PC-3 (cell line): ENCODE measurements around the gene NGDN. TPM values are rescaled to one million over a fixed set of nuclear protein-coding genes. Genes with fewer than 3 reads are reported as not detected.

Experiments
- ATAC-seq: fragments of 200-7000 bp; cut with Tn5 transposase; 2 replicates; pipeline ENCODE4 v1.9.1; 2020; ENCODE audit warnings: mild to moderate bottlenecking, moderate library complexity
- BruUV-seq: library from RNA; stranded (reverse); fragments of 400-500 nt; replicated peaks from 2 replicates; lab custom pipeline; 2021; lab: Mats Ljungman, UMichigan
- CTCF ChIA-PET: fragments of 300-600 bp; sonication (Branson Sonifier 250); formaldehyde crosslinking; loops from one replicate; lab custom pipeline; 2022; ENCODE audit warnings: antibody characterized with exemption; lab: Charles Lee
- POLR2A ChIA-PET: fragments of 300-600 bp; sonication (Branson Sonifier 250); formaldehyde crosslinking; loops from one replicate; lab custom pipeline; 2022; ENCODE audit warnings: antibody characterized with exemption; ENCODE audit not compliant: unreplicated experiment; lab: Charles Lee
- DNase-seq: peaks from one replicate; pipeline ENCODE4 v3.0.0-alpha.2; 2015
- H2AFZ ChIP-seq: fragments of 300-600 bp; sonication (generic); 2 replicates; pipeline ENCODE4 v1.6.0; 2016; ENCODE audit warnings: antibody characterized with exemption, low read length
- H3F3A ChIP-seq: fragments of 300-600 bp; sonication (generic); one replicate; pipeline ENCODE4 v1.6.0; 2017; ENCODE audit warnings: antibody characterized with exemption, low read length, control low read depth, mild to moderate bottlenecking; ENCODE audit not compliant: unreplicated experiment
- H3K27ac ChIP-seq: fragments of 300-600 bp; sonication (generic); 2 replicates; pipeline ENCODE4 v1.5.1; 2016; ENCODE audit warnings: mild to moderate bottlenecking, low read length
- H3K27me3 ChIP-seq: fragments of 300-600 bp; sonication (generic); 2 replicates; pipeline ENCODE4 v1.6.1; 2016; ENCODE audit warnings: low read length, mixed read lengths
- H3K36me3 ChIP-seq: fragments of 300-600 bp; sonication (generic); 2 replicates; pipeline ENCODE4 v1.6.1; 2016; ENCODE audit warnings: low read depth, mixed run types, low read length, mixed read lengths
- H3K4me1 ChIP-seq: fragments of 300-600 bp; sonication (generic); 2 replicates; pipeline ENCODE4 v1.5.1; 2016; ENCODE audit warnings: low read length; ENCODE audit not compliant: insufficient read depth
- H3K4me2 ChIP-seq: fragments of 300-600 bp; sonication (generic); 2 replicates; pipeline ENCODE4 v1.6.0; 2016; ENCODE audit warnings: low read length
- H3K4me3 ChIP-seq: fragments of 300-600 bp; sonication (generic); 2 replicates; pipeline ENCODE4 v1.5.1; 2016; ENCODE audit warnings: mild to moderate bottlenecking, low read length, mixed read lengths
- H3K79me2 ChIP-seq: fragments of 300-600 bp; sonication (generic); 2 replicates; pipeline ENCODE4 v1.6.1; 2017; ENCODE audit warnings: low read length, mixed read lengths
- H3K9ac ChIP-seq: fragments of 300-600 bp; sonication (generic); 2 replicates; pipeline ENCODE4 v1.6.0; 2016; ENCODE audit warnings: mild to moderate bottlenecking, low read length
- H3K9me2 ChIP-seq: fragments of 300-600 bp; sonication (generic); replicated peaks from 2 replicates; pipeline ENCODE4 v1.6.1; 2016; ENCODE audit warnings: mixed run types, low read length, mixed read lengths
- H3K9me3 ChIP-seq: fragments of 300-600 bp; sonication (generic); 2 replicates; pipeline ENCODE4 v1.6.1; 2016; ENCODE audit warnings: low read length, mixed read lengths
- H4K20me1 ChIP-seq: fragments of 300-600 bp; sonication (generic); 2 replicates; pipeline ENCODE4 v1.6.1; 2016; ENCODE audit warnings: low read length, mixed read lengths
- CTCF ChIP-seq: fragments of 300-600 bp; sonication (generic); conservative IDR thresholded peaks from 2 replicates; pipeline ENCODE4 v1.5.1; 2017; ENCODE audit warnings: antibody characterized with exemption, low read depth, mild to moderate bottlenecking, low read length
- EZH2 ChIP-seq: fragments of 300-600 bp; sonication (generic); IDR thresholded peaks from one replicate; pipeline ENCODE4 v1.6.1; 2017; ENCODE audit warnings: antibody characterized with exemption, mild to moderate bottlenecking, low read length; ENCODE audit not compliant: unreplicated experiment
- EZH2phosphoT487 ChIP-seq: fragments of 300-600 bp; sonication (generic); IDR thresholded peaks from 2 replicates; pipeline ENCODE4 v1.6.1; 2018; ENCODE audit warnings: mild to moderate bottlenecking, antibody characterized with exemption, low read length, borderline replicate concordance
- intact Hi-C: fragments of 100-400 bp; cut with micrococcal nuclease; formaldehyde crosslinking; loops from 2 replicates; pipeline ENCODE4 v1.9.0; 2023
- total RNA-seq: library from RNA; depleted of rRNA; stranded (reverse); fragments of >200 nt; gene quantifications from 2 replicates; pipeline ENCODE4 v1.2.3, GENCODE V29; 2014

NGDN gene
- total RNA-seq, 1 experiment from 2014 or later = 57.6 TPM

- CTCF ChIA-PET = no interaction called here
- H3K27me3 ChIP-seq = peaks cover 100% of the 10 kb centered on the region
- no peaks in the 10 kb centered on the region for H3K4me1 ChIP-seq
- H3K36me3 ChIP-seq = no peaks in the 10 kb centered on the region
- no peak overlapping the region for H3K27ac ChIP-seq
- no TSS peak for BruUV-seq
- no peaks in the 10 kb centered on the region for H3K9me2 ChIP-seq
- H3F3A ChIP-seq = no peaks in the 10 kb centered on the region
- no peaks in the 10 kb centered on the region for H4K20me1 ChIP-seq
- intact Hi-C loops = no loop called here
- no peaks in the 10 kb centered on the region for H3K9me3 ChIP-seq
- DNase-seq = no peak
- H3K4me3 ChIP-seq = no peak overlapping the region
- POLR2A ChIA-PET = no interaction called here
- no peak overlapping the region for H2AFZ ChIP-seq
- no peak for ATAC-seq
- H3K4me2 ChIP-seq = no peak overlapping the region
- H3K79me2 ChIP-seq = no peaks in the 10 kb centered on the region
- H3K9ac ChIP-seq = no peak overlapping the region
- TF ChIP-seq EZH2phosphoT487 (no peak), CTCF (no peak), EZH2 (no peak)
Measured at GRCh38 chr14:23437133-23438100, 32.1 kb upstream of the NGDN start.

GRCh38 chr14:23438101-23438971, 31.2 kb upstream of the NGDN start:
- ChIA-PET CTCF (no interaction called here), POLR2A (no interaction called here)
- H3K9me3 ChIP-seq = no peaks in the 10 kb centered on the region
- no peak overlapping the region for H3K4me3 ChIP-seq
- no peak overlapping the region for H3K9ac ChIP-seq
- H3K79me2 ChIP-seq = no peaks in the 10 kb centered on the region
- no peak for DNase-seq
- BruUV-seq = no TSS peak
- H3K27ac ChIP-seq = no peak overlapping the region
- TF ChIP-seq CTCF = no peak
- no peak for TF ChIP-seq EZH2phosphoT487
- no peak for TF ChIP-seq EZH2
- peaks cover 100% of the 10 kb centered on the region for H3K27me3 ChIP-seq
- H3K4me1 ChIP-seq = no peaks in the 10 kb centered on the region
- no peaks in the 10 kb centered on the region for H3K36me3 ChIP-seq
- no peaks in the 10 kb centered on the region for H4K20me1 ChIP-seq
- no peaks in the 10 kb centered on the region for H3F3A ChIP-seq
- intact Hi-C loops = no loop called here
- H2AFZ ChIP-seq = no peak overlapping the region
- H3K9me2 ChIP-seq = no peaks in the 10 kb centered on the region
- no peak for ATAC-seq
- H3K4me2 ChIP-seq = no peak overlapping the region
